Body of pancreas (tissue), 4 donors: ENCODE data around the gene DDAH2. TPM values are rescaled to one million over a fixed set of nuclear protein-coding genes. Genes with fewer than 3 reads are reported as not detected.

Source experiments
- ATAC-seq: fragments of 150-250 bp; one replicate; pipeline ENCODE4 v1.9.1; 2016
- DNase-seq, 4 donors: peaks; one replicate each; pipeline ENCODE4 v3.0.0-alpha.2; 2019
- H3K27ac ChIP-seq, 4 donors: fragments of 200-600 bp; sonication (generic); 1 replicate in 3 of 4; 2 replicates in 1 of 4; pipeline versions ENCODE4 v1.5.1 to v1.6.1; 2016 to 2019; ENCODE audit warnings: mild to moderate bottlenecking in 1 of 4, mixed read lengths in 1 of 4, moderate library complexity in 1 of 4
- H3K27me3 ChIP-seq, 2 donors: fragments of 200-600 bp; sonication (generic); one replicate each; pipeline ENCODE4 v1.6.0; 2016; ENCODE audit warnings: mild to moderate bottlenecking in 1 of 2
- H3K36me3 ChIP-seq, 2 donors: fragments of 200-600 bp; sonication (generic); replicated peaks in 1 of 2; 2 replicates each; pipeline ENCODE4 v1.5.1; 2016; ENCODE audit warnings: low read depth in 2 of 2; ENCODE audit not compliant: insufficient read depth in 1 of 2
- H3K4me1 ChIP-seq: fragments of 200-600 bp; sonication (generic); one replicate; pipeline ENCODE4 v1.6.0; 2016
- H3K4me3 ChIP-seq, 2 donors: fragments of 200-600 bp; sonication (generic); 1 replicate in 1 of 2; 2 replicates in 1 of 2; pipeline ENCODE4 v1.5.1; 2016 to 2019
- H3K9me3 ChIP-seq, 3 donors: fragments of 200-600 bp; sonication (generic); 1 replicate in 2 of 3; 2 replicates in 1 of 3; pipeline ENCODE4 v1.5.1; 2016
- CTCF ChIP-seq, 7 experiments: fragments of 450-650 bp in 4 of 7; fragments of 200-600 bp in 3 of 7; sonication (generic) in 3 of 7; IDR thresholded peaks; one replicate each; pipeline ENCODE4 v1.5.1; 2016 to 2019; ENCODE audit warnings: antibody characterized with exemption in 7 of 7
- POLR2A ChIP-seq, 3 donors: fragments of 450-650 bp; IDR thresholded peaks; one replicate each; pipeline ENCODE4 v1.6.1; 2016; ENCODE audit warnings: antibody characterized with exemption in 3 of 3, mild to moderate bottlenecking in 2 of 3
- WGBS, 2 donors: methylation state at CpG; one replicate each; pipeline ENCODE4 v1.1.5; 2017; 5-methylcytosine and 5-hydroxymethylcytosine counted together
- intact Hi-C: fragments of 100-400 bp; cut with DNase I; formaldehyde crosslinking; loops from one replicate; pipeline ENCODE4 v1.15.1; 2023
- total RNA-seq, 2 donors: library from RNA; depleted of rRNA; stranded (reverse); fragments of >200 nt; gene quantifications; one replicate each; pipeline ENCODE4 v1.1.0, GENCODE V29; 2016

DDAH2 gene
- total RNA-seq, 2 donors from 2014 or later: 23.6 to 40.5 TPM

- no peaks in the 10 kb centered on the region for H3K9me3 ChIP-seq
- peaks cover 11% of the 10 kb centered on the region for H3K4me1 ChIP-seq
- H3K27me3 ChIP-seq: no peaks in the 10 kb centered on the region
- H3K36me3 ChIP-seq: no peaks in the 10 kb centered on the region
- peak overlapping the region in 1 of 4 donors; percentile 30 for H3K27ac ChIP-seq
- intact Hi-C loops: no loop called here
- 63 to 72% methylated on average over 10 of the region's 10 CpGs for WGBS, 2 donors
- H3K4me3 ChIP-seq: no peak overlapping the region
- TF ChIP-seq CTCF (IDR thresholded peaks at IDR 0.05) (peak in 4 of 7 experiments; percentile 19 to 27 (median 22)), POLR2A (IDR thresholded peaks at IDR 0.05) (no peak)
- ATAC-seq (peak; percentile 55), DNase-seq (peak in 3 of 4 donors; percentile 44 to 48 (median 46))
Measured at GRCh38 chr6:31717499-31718222, 11.4 kb downstream of the DDAH2 start.

GRCh38 chr6:31715022-31715958 is 13.8 kb downstream of the DDAH2 start, which contains the start of gene LY6G6D:
Gene LY6G6D, plus strand, starts transcription at chr6:31715348. Its CDS starts 8 bp downstream, at chr6:31715356.
- WGBS, 2 donors: 72 to 77% methylated on average over 16 of the region's 16 CpGs
- Histone ChIP-seq H3K4me1 (peaks cover 11% of the 10 kb centered on the region), H3K36me3 (no peaks in the 10 kb centered on the region), H3K27me3 (no peaks in the 10 kb centered on the region), H3K4me3 (no peak within 1 kb of the TSS), H3K27ac (no peak within 1 kb of the TSS), H3K9me3 (no peaks in the 10 kb centered on the region)
- TF ChIP-seq CTCF (IDR thresholded peaks at IDR 0.05) (no peak), POLR2A (IDR thresholded peaks at IDR 0.05) (no peak)
- no peak for DNase-seq
- ATAC-seq: no peak
- intact Hi-C loops: no loop called here

- intact Hi-C loops: no loop called here
- H3K27ac ChIP-seq: no peak overlapping the region
- no peaks in the 10 kb centered on the region for H3K27me3 ChIP-seq
- WGBS, 2 donors: 33 to 40% methylated on average over 5 of the region's 5 CpGs
- H3K9me3 ChIP-seq: no peaks in the 10 kb centered on the region
- TF ChIP-seq CTCF (IDR thresholded peaks at IDR 0.05) (no peak), POLR2A (IDR thresholded peaks at IDR 0.05) (no peak)
- peaks cover 11% of the 10 kb centered on the region for H3K4me1 ChIP-seq
- H3K4me3 ChIP-seq: no peak overlapping the region
- H3K36me3 ChIP-seq: no peaks in the 10 kb centered on the region
- no peak for DNase-seq
- ATAC-seq: no peak
Measured at GRCh38 chr6:31713991-31714684, 15.0 kb downstream of the DDAH2 start.

GRCh38 chr6:31713465-31713864 is 15.6 kb downstream of the DDAH2 start:
- intact Hi-C loops: no loop called here
- no peak overlapping the region for H3K4me3 ChIP-seq
- H3K27me3 ChIP-seq: no peaks in the 10 kb centered on the region
- DNase-seq: no peak
- no peaks in the 10 kb centered on the region for H3K36me3 ChIP-seq
- H3K27ac ChIP-seq: no peak overlapping the region
- TF ChIP-seq CTCF (IDR thresholded peaks at IDR 0.05) (no peak), POLR2A (IDR thresholded peaks at IDR 0.05) (no peak)
- no peaks in the 10 kb centered on the region for H3K9me3 ChIP-seq
- peaks cover 4% of the 10 kb centered on the region for H3K4me1 ChIP-seq
- ATAC-seq: no peak
- 45 to 70% methylated on average over 4 of the region's 4 CpGs for WGBS, 2 donors
